GM12873 (cell line): ENCODE measurements around the gene HMCN1.

Source experiments
- TF ChIP-seq, protein P1 (sequence below): IDR thresholded peaks from 2 replicates; pipeline ENCODE4 v1.5.1; 2012; ENCODE audit warnings: low read depth, mild to moderate bottlenecking, moderate library complexity, low read length, control low read depth; ENCODE audit not compliant: insufficient read depth; ENCODE audit errors: missing control alignments

Gene HMCN1

DNA sequence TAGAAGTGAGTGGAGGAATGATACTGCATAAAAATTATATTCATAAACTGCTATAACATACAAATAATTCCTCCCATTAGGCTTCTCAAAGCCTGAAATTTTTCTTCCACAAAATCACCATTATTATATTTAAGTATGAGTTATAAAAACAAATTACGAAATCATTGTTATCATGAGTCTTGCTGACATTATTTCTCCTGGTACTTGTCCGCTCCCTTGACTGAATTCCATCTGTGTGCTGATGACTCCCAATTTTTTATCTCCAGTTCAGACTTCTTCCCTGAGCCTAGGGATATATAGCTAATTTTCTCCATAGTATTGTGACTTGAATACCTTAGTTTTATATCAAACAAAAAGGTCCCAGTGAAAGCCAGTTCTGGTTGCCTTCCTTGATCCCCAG is 268.2 kb downstream of the HMCN1 start:
- TF ChIP-seq, protein P1, sequence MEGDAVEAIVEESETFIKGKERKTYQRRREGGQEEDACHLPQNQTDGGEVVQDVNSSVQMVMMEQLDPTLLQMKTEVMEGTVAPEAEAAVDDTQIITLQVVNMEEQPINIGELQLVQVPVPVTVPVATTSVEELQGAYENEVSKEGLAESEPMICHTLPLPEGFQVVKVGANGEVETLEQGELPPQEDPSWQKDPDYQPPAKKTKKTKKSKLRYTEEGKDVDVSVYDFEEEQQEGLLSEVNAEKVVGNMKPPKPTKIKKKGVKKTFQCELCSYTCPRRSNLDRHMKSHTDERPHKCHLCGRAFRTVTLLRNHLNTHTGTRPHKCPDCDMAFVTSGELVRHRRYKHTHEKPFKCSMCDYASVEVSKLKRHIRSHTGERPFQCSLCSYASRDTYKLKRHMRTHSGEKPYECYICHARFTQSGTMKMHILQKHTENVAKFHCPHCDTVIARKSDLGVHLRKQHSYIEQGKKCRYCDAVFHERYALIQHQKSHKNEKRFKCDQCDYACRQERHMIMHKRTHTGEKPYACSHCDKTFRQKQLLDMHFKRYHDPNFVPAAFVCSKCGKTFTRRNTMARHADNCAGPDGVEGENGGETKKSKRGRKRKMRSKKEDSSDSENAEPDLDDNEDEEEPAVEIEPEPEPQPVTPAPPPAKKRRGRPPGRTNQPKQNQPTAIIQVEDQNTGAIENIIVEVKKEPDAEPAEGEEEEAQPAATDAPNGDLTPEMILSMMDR: no peak

DNA sequence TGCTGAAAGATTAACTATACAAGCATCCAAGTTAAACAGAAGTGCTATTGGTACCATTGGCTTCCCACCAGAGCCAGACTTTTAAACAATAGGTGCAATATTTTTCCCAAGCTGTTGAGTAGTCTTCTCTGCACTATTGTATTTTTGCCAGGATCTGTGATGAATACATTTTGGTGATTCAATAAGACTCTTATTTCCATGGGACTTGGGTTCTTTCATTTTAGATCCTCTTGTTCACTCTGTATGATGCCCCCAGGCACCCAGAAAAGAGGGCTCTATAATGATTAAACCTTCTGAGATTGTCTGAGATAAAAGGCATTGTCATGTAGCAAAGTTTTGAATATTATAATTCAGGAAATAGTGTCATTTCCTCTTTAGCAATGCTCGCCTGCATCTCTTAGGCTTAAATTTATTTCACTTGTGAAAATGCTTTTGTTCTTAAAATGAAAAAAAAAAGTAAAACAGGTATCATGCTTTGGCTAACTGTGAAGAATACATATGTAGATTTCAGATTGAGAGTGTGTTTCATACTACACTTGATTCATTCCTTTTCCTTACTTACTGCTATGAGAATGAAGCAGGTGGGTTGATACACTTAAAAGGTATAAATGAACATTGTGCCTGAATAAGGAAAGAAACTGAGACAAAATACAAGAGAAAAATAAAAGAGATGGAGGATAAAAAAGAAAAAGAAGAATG is 275.0 kb downstream of the HMCN1 start:
- TF ChIP-seq, protein P1: no peak

DNA sequence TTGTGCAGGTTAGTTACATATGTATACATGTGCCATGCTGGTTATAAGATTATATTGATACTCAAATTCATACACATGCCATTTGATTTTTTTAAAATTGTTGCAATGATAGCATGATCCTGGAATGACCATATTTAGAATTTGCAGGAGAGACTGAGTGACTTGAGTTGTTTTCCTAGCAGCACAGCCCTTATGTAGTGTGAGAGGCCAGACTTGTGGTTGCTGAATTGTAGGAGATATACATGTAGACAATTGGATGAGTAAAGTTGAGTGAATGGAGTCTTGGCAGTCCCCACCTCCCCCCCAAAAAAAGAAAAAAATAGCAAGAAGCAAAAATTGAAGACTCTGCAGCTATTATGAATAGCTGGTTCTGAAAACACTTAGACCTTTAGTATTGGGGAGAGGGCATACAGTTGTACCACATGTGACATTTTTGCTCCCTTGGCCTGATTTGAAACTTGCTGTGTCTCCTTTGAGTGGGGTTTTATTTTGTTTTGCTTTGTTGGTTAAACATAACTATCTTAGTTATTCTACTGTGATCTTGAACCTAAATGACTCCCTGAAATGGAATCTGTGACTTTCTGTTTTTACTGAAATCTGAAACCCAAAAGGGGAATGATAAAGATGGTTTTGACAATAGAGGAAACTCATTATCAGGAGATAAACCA is 280.3 kb downstream of the HMCN1 start:
- TF ChIP-seq, protein P1: no peak

DNA sequence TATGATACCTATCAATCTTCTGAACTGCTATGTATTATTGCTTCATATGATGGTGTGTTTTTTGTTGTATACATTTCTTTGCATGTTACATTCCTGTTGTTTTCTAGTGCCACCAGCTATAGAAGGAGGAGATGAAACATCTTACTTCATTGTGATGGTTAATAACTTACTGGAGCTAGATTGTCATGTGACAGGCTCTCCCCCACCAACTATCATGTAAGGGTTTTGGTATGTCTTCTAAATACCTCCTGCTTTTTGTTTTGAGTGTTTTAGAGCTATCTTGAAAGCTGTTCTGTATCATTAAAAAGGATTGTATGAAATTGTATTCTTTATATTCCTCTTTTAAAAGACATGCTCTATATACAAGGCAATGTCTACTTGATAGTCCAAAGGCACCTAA is 282.7 kb downstream of the HMCN1 start:
- TF ChIP-seq, protein P1: no peak

DNA sequence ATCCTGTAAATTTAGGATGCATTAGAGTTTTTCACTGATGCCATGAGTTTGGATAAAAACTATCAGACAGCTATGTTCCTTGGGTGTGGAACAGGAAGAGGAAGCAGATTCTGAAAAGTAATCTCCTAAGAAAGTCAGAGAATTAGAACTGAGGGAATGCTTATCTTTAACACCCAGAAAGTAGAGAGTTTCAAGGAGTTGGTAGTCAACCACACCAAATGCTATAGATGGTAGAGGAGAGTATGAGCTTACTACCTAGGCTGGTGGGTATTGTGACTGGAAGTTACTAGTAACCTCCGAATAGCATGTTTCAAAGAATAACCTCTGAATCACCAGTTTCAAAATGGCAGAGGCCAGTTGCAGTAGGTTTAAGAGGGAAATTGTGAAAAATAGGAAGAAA is 288.0 kb downstream of the HMCN1 start:
- TF ChIP-seq, protein P1: no peak

DNA sequence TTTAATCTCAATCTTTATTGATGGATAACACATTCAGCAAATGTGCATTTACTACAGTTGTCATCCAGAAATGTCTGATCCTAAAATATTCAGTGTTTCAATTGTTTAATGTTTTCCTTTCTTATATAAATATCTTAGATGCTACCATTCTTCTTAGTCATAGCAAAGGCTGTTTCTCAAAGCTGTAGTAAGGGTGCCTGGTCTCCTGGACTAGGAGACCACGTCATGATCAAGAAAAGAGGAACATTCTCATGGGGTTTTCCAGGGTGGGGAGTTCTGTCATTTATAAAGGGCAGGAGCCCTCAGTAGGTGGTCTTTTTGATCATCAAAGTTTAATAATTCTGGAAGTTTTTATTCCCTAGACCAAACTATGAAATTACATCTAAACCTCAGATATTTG is 292.8 kb downstream of the HMCN1 start:
- TF ChIP-seq, protein P1: no peak

DNA sequence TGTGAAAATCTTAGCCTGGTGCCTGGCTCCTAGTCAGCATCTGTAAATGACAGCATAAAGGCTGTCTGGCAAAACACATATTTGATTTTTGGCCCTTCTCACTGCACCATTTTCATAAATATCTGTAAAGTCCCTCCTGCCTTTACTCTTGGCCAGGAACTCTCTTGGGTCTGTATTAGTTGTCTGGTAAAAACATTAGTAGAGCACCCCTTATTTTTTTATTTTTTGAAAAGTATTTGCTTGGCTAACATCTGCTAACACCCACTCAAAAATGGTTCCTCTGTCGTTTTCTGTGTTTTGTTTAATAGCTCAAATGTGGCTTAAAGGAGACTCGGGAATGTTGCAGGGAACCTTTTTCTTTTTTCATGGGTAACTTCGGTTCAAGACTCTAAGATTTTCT is 293.4 kb downstream of the HMCN1 start:
- TF ChIP-seq, protein P1: no peak
